CD4-positive, alpha-beta memory T cell (primary cell): ENCODE data around the gene PLCG1. TPM values are rescaled to one million over a fixed set of nuclear protein-coding genes. Genes with fewer than 3 reads are reported as not detected.

ENCODE experiments used
- CTCF ChIA-PET: fragments of 350-600 bp; sonication (Branson Sonifier 250); formaldehyde crosslinking; loops from one replicate; lab custom pipeline; 2021; ENCODE audit warnings: inconsistent platforms; ENCODE audit not compliant: partially characterized antibody; lab: Charles Lee
- POLR2A ChIA-PET: fragments of 350-600 bp; sonication (Branson Sonifier 250); formaldehyde crosslinking; loops from one replicate; lab custom pipeline; 2021; ENCODE audit not compliant: partially characterized antibody; lab: Charles Lee
- DNase-seq, 5 donors: peaks; one replicate each; pipeline versions ENCODE4 v3.0.0 to v3.0.0-alpha.2; 2020 to 2022; ENCODE audit warnings: mixed read lengths in 1 of 5
- H3K27ac ChIP-seq: one replicate; pipeline ENCODE4 v1.7.0; 2013; ENCODE audit warnings: low read depth, low read length
- H3K27me3 ChIP-seq: 2 replicates; pipeline ENCODE4 v1.7.0; 2013; ENCODE audit warnings: mild to moderate bottlenecking, low read length, moderate library complexity; ENCODE audit not compliant: insufficient read depth
- H3K36me3 ChIP-seq: 2 replicates; pipeline ENCODE4 v1.7.0; 2013; ENCODE audit warnings: mild to moderate bottlenecking, low read length, moderate library complexity; ENCODE audit not compliant: insufficient read depth
- H3K4me1 ChIP-seq: 2 replicates; pipeline ENCODE4 v1.7.0; 2013; ENCODE audit warnings: mild to moderate bottlenecking, low read length, moderate library complexity; ENCODE audit not compliant: insufficient read depth
- H3K4me3 ChIP-seq, 2 donors: one replicate each; pipeline ENCODE4 v1.7.0; 2013; ENCODE audit warnings: low read length in 2 of 2, mild to moderate bottlenecking in 1 of 2
- H3K9me3 ChIP-seq, 2 donors: one replicate each; pipeline ENCODE4 v1.7.0; 2013; ENCODE audit warnings: low read length in 2 of 2, control low read depth in 1 of 2; ENCODE audit not compliant: control insufficient read depth in 1 of 2
- H3K27ac Mint-ChIP-seq, 7 donors: one replicate each; pipeline ENCODE4 v1.8.0; 2020 to 2021; ENCODE audit warnings: mixed read lengths in 7 of 7, mild to moderate bottlenecking in 6 of 7, inconsistent platforms in 3 of 7, moderate library complexity in 3 of 7
- H3K27me3 Mint-ChIP-seq, 2 donors: one replicate each; pipeline ENCODE4 v1.8.0; 2020 to 2021; ENCODE audit warnings: mixed read lengths in 2 of 2
- H3K36me3 Mint-ChIP-seq, 2 donors: one replicate each; pipeline ENCODE4 v1.8.0; 2020 to 2021; ENCODE audit warnings: mixed read lengths in 2 of 2, inconsistent platforms in 1 of 2, mild to moderate bottlenecking in 1 of 2
- H3K4me1 Mint-ChIP-seq, 4 donors: one replicate each; pipeline ENCODE4 v1.8.0; 2020 to 2021; ENCODE audit warnings: mixed read lengths in 4 of 4, mild to moderate bottlenecking in 1 of 4
- H3K4me3 Mint-ChIP-seq, 8 donors: one replicate each; pipeline ENCODE4 v1.8.0; 2020 to 2021; ENCODE audit warnings: mixed read lengths in 8 of 8, mild to moderate bottlenecking in 7 of 8, moderate library complexity in 6 of 8, inconsistent platforms in 3 of 8
- H3K9me3 Mint-ChIP-seq, 8 donors: one replicate each; pipeline ENCODE4 v1.8.0; 2020 to 2021; ENCODE audit warnings: mixed read lengths in 8 of 8, mild to moderate bottlenecking in 5 of 8, inconsistent platforms in 3 of 8, moderate library complexity in 1 of 8
- intact Hi-C: fragments of 100-400 bp; cut with micrococcal nuclease; formaldehyde crosslinking; loops from one replicate; pipeline ENCODE4 v1.15.1; 2023
- polyA plus RNA-seq, 2 donors: library from polyadenylated mRNA; unstranded; fragments of 300-500 nt; fragmentation: Illumina TruSeq; gene quantifications; one replicate each; pipeline ENCODE4 v1.2.3, GENCODE V29; 2021
- total RNA-seq, 2 experiments: library from RNA; stranded (reverse); gene quantifications; one replicate each; pipeline ENCODE4 v1.2.3, GENCODE V29; 2021

PLCG1 gene
- 100 to 1,000 TPM; 319 to 320 TPM for total RNA-seq
- polyA plus RNA-seq: 10 to 100 TPM; 22.8 to 68.7 TPM

- H3K9me3 Mint-ChIP-seq: no peaks in the 10 kb centered on the region
- no peaks in the 10 kb centered on the region for H3K36me3 ChIP-seq
- H3K4me3 Mint-ChIP-seq: peak within 1 kb of the TSS; percentile 93 to 99 (median 96)
- CTCF ChIA-PET: interaction anchor here (0.8 to 9.9 kb wide), 13 partner anchors 9 to 203 kb away, joined by 4 to 201 read pairs (median 30); partner anchors contain the start of gene LPIN3
- intact Hi-C loops: loop anchor here (1.0 to 5.0 kb wide), 3 partner anchors 20 to 480 kb away; partner anchors contain the start of genes CHD6 and ZHX3
- peak; percentile 79 to 87 (median 82) for DNase-seq
- POLR2A ChIA-PET: interaction anchor here (1.1 to 16.2 kb wide), 9 partner anchors 17 to 180 kb away, joined by 3 to 753 read pairs (median 11); partner anchors contain the start of gene ZHX3
- H3K27ac ChIP-seq: peak within 1 kb of the TSS; percentile 84
- peak within 1 kb of the TSS; percentile 82 for H3K4me3 ChIP-seq
- peaks cover 43 to 70% (median 62%) of the 10 kb centered on the region in 4 donors for H3K4me1 Mint-ChIP-seq
- peaks cover 65% of the 10 kb centered on the region for H3K4me1 ChIP-seq
- no peaks in the 10 kb centered on the region for H3K27me3 Mint-ChIP-seq
- no peaks in the 10 kb centered on the region for H3K9me3 ChIP-seq
- H3K27me3 ChIP-seq: no peaks in the 10 kb centered on the region
- H3K36me3 Mint-ChIP-seq: peaks cover 0 to 14% of the 10 kb centered on the region in 2 donors
- peak within 1 kb of the TSS; percentile 89 to 98 (median 95) for H3K27ac Mint-ChIP-seq
These were observed at the start of gene PLCG1 for GRCh38 chr20:41136680-41137613. Gene PLCG1 (plus strand): TSS chr20:41137543. CDS start chr20:41137642, 99 bp downstream.

GRCh38 chr20:41087777-41088176 is 49.6 kb upstream of the PLCG1 start:
- H3K27ac Mint-ChIP-seq: peak overlapping the region in 6 of 7 donors; percentile 5 to 68 (median 48)
- Histone ChIP-seq H3K27ac (no peak overlapping the region), H3K9me3 (no peaks in the 10 kb centered on the region), H3K4me1 (peaks cover 19% of the 10 kb centered on the region), H3K4me3 (no peak overlapping the region), H3K27me3 (no peaks in the 10 kb centered on the region), H3K36me3 (peaks cover 30% of the 10 kb centered on the region)
- CTCF ChIA-PET: interaction anchor here (1.3 to 2.5 kb wide), 5 partner anchors 13 to 253 kb away, joined by 3 to 20 read pairs (median 4); partner anchors contain the start of gene LPIN3
- DNase-seq: no peak
- peaks cover 16 to 33% (median 23%) of the 10 kb centered on the region in 4 donors for H3K4me1 Mint-ChIP-seq
- POLR2A ChIA-PET: no interaction called here
- peaks cover 38 to 69% of the 10 kb centered on the region in 2 donors for H3K36me3 Mint-ChIP-seq
- H3K27me3 Mint-ChIP-seq: no peaks in the 10 kb centered on the region
- H3K4me3 Mint-ChIP-seq: no peak overlapping the region
- intact Hi-C loops: loop anchor here (2.0 kb wide), 3 partner anchors 39 to 97 kb away; partner anchors contain the start of gene TOP1
- no peaks in the 10 kb centered on the region for H3K9me3 Mint-ChIP-seq

- ChIA-PET POLR2A (no interaction called here), CTCF (interaction anchor here (0.7 to 1.7 kb wide), 4 partner anchors 16 to 122 kb away, joined by 3 to 7 read pairs (median 3); no protein-coding TSS in a partner anchor)
- Histone ChIP-seq H3K9me3 (no peaks in the 10 kb centered on the region), H3K4me3 (no peak overlapping the region), H3K36me3 (peaks cover 28% of the 10 kb centered on the region), H3K27me3 (no peaks in the 10 kb centered on the region), H3K27ac (no peak overlapping the region), H3K4me1 (peaks cover 19% of the 10 kb centered on the region)
- no peaks in the 10 kb centered on the region for H3K27me3 Mint-ChIP-seq
- no peaks in the 10 kb centered on the region for H3K9me3 Mint-ChIP-seq
- intact Hi-C loops: no loop called here
- H3K4me3 Mint-ChIP-seq: no peak overlapping the region
- H3K27ac Mint-ChIP-seq: peak overlapping the region in 3 of 7 donors; percentile 41 to 76 (median 54)
- H3K36me3 Mint-ChIP-seq: peaks cover 29 to 65% of the 10 kb centered on the region in 2 donors
- H3K4me1 Mint-ChIP-seq: peaks cover 16 to 32% (median 22%) of the 10 kb centered on the region in 4 donors
- no peak for DNase-seq
These were observed 47.8 kb upstream of the PLCG1 start for GRCh38 chr20:41089555-41089954.

GRCh38 chr20:41091927-41092326 is 45.4 kb upstream of the PLCG1 start:
- POLR2A ChIA-PET: no interaction called here
- Histone ChIP-seq H3K27me3 (no peaks in the 10 kb centered on the region), H3K27ac (no peak overlapping the region), H3K4me3 (no peak overlapping the region), H3K9me3 (no peaks in the 10 kb centered on the region), H3K4me1 (peaks cover 5% of the 10 kb centered on the region), H3K36me3 (peaks cover 24% of the 10 kb centered on the region)
- no peak overlapping the region for H3K4me3 Mint-ChIP-seq
- no peak for DNase-seq
- intact Hi-C loops: no loop called here
- peaks cover 32 to 64% of the 10 kb centered on the region in 2 donors for H3K36me3 Mint-ChIP-seq
- CTCF ChIA-PET: interaction anchor here (1.4 to 11.2 kb wide), 5 partner anchors 10 to 126 kb away, joined by 3 to 374 read pairs (median 4); no protein-coding TSS in a partner anchor
- H3K4me1 Mint-ChIP-seq: peaks cover 2 to 15% (median 6%) of the 10 kb centered on the region in 4 donors
- H3K9me3 Mint-ChIP-seq: no peaks in the 10 kb centered on the region
- H3K27ac Mint-ChIP-seq: peak overlapping the region in 4 of 7 donors; percentile 15 to 80 (median 50)
- H3K27me3 Mint-ChIP-seq: no peaks in the 10 kb centered on the region

- no peak overlapping the region for H3K4me3 Mint-ChIP-seq
- no peak for DNase-seq
- H3K9me3 Mint-ChIP-seq: no peaks in the 10 kb centered on the region
- H3K9me3 ChIP-seq: no peaks in the 10 kb centered on the region
- H3K4me1 Mint-ChIP-seq: peaks cover 0 to 7% (median 0%) of the 10 kb centered on the region in 4 donors
- ChIA-PET POLR2A (interaction anchor here (1.8 to 2.9 kb wide), 2 partner anchors 103 to 125 kb away, joined by 4 to 12 read pairs; no protein-coding TSS in a partner anchor), CTCF (interaction anchor here (0.8 to 11.2 kb wide), 29 partner anchors 8 to 245 kb away, joined by 3 to 374 read pairs (median 4); no protein-coding TSS in a partner anchor)
- no peaks in the 10 kb centered on the region for H3K4me1 ChIP-seq
- no peak overlapping the region for H3K4me3 ChIP-seq
- peaks cover 44 to 78% of the 10 kb centered on the region in 2 donors for H3K36me3 Mint-ChIP-seq
- no peaks in the 10 kb centered on the region for H3K27me3 Mint-ChIP-seq
- intact Hi-C loops: loop anchor here (1.0 to 2.0 kb wide), 5 partner anchors 66 to 246 kb away; partner anchors contain the start of genes LPIN3 and TOP1
- H3K27me3 ChIP-seq: no peaks in the 10 kb centered on the region
- H3K27ac Mint-ChIP-seq: peak overlapping the region in 4 of 7 donors; percentile 5 to 77 (median 62)
- peaks cover 47% of the 10 kb centered on the region for H3K36me3 ChIP-seq
- H3K27ac ChIP-seq: no peak overlapping the region
These were observed 42.8 kb upstream of the PLCG1 start for GRCh38 chr20:41094353-41095055.

GRCh38 chr20:41095110-41095969 is 42.0 kb upstream of the PLCG1 start:
- ChIA-PET POLR2A (interaction anchor here (1.8 to 2.9 kb wide), 2 partner anchors 104 to 126 kb away, joined by 4 to 12 read pairs; no protein-coding TSS in a partner anchor), CTCF (interaction anchor here (0.7 to 11.2 kb wide), 32 partner anchors 9 to 245 kb away, joined by 3 to 374 read pairs (median 4); partner anchors contain the start of gene LPIN3)
- Mint-ChIP-seq H3K9me3 (no peaks in the 10 kb centered on the region), H3K36me3 (peaks cover 50 to 78% of the 10 kb centered on the region in 2 donors), H3K4me1 (peaks cover 0 to 6% (median 0%) of the 10 kb centered on the region in 4 donors), H3K4me3 (no peak overlapping the region), H3K27me3 (no peaks in the 10 kb centered on the region), H3K27ac (peak overlapping the region in 2 of 7 donors; percentile 46 to 72)
- Histone ChIP-seq H3K4me3 (no peak overlapping the region), H3K36me3 (peaks cover 55% of the 10 kb centered on the region), H3K27ac (no peak overlapping the region), H3K27me3 (no peaks in the 10 kb centered on the region), H3K4me1 (no peaks in the 10 kb centered on the region), H3K9me3 (no peaks in the 10 kb centered on the region)
- peak in 4 of 5 donors; percentile 51 to 61 (median 54) for DNase-seq
- intact Hi-C loops: loop anchor here (1.0 to 2.0 kb wide), 5 partner anchors 67 to 245 kb away; partner anchors contain the start of genes LPIN3 and TOP1
